GM12878 (cell line): Measurements from ENCODE around the gene SRPRB. TPM values are rescaled to one million over a fixed set of nuclear protein-coding genes. Genes with fewer than 3 reads are reported as not detected.

Experiments used
- ATAC-seq: fragments of 200-7000 bp; cut with Tn5 transposase; 3 replicates; pipeline ENCODE4 v1.9.1; 2020; ENCODE audit warnings: mild to moderate bottlenecking, moderate library complexity
- BruUV-seq: library from RNA; stranded (reverse); fragments of 400-500 nt; replicated peaks from 2 replicates; lab custom pipeline; 2021; lab: Mats Ljungman, UMichigan
- CTCF ChIA-PET: fragments of 300-600 bp; sonication (Branson Sonifier 250); formaldehyde crosslinking; extraction: SDS; loops from one replicate; lab custom pipeline; 2021; ENCODE audit warnings: inconsistent platforms; lab: Yijun Ruan, JAX
- POLR2A ChIA-PET: fragments of 350-600 bp; formaldehyde crosslinking; extraction: SDS; loops from one replicate; lab custom pipeline; 2021; ENCODE audit warnings: inconsistent platforms; lab: Charles Lee
- RAD21 ChIA-PET: fragments of 300-600 bp; sonication (Branson Sonifier 250); formaldehyde crosslinking; loops from one replicate; lab custom pipeline; 2023; ENCODE audit warnings: antibody characterized with exemption; ENCODE audit not compliant: unreplicated experiment; lab: Charles Lee
- SMC1A ChIA-PET: fragments of 300-600 bp; sonication (Branson Sonifier 250); formaldehyde crosslinking; loops from one replicate; lab custom pipeline; 2023; ENCODE audit not compliant: unreplicated experiment, uncharacterized antibody; lab: Charles Lee
- DNase-seq: peaks from one replicate; pipeline ENCODE4 v3.0.0-alpha.2; 2011; ENCODE audit warnings: low read depth, low spot score
- FAIRE-seq: peaks from 3 replicates; lab custom pipeline; 2011; peaks lifted over from hg19 to GRCh38; lab: Jason Lieb, UNC
- H2AFZ ChIP-seq: 2 replicates; pipeline ENCODE4 v1.6.0; 2011; ENCODE audit warnings: low read depth, low read length, control low read depth; ENCODE audit not compliant: control insufficient read depth
- H3K27ac ChIP-seq: 2 replicates; pipeline ENCODE4 v1.5.1; 2011; ENCODE audit warnings: control low read depth; ENCODE audit not compliant: control insufficient read depth, insufficient read depth
- H3K27me3 ChIP-seq, 2 experiments: replicated peaks in 1 of 2; 2 replicates each; pipeline versions ENCODE4 v1.6.0 to v1.6.1; 2011; ENCODE audit warnings: low read length in 1 of 2; ENCODE audit not compliant: control insufficient read depth in 2 of 2, insufficient read depth in 2 of 2
- H3K36me3 ChIP-seq, 2 experiments: 2 replicates each; pipeline ENCODE4 v1.5.1; 2011; ENCODE audit warnings: low read length in 1 of 2; ENCODE audit not compliant: control insufficient read depth in 2 of 2, insufficient read depth in 2 of 2
- H3K4me1 ChIP-seq: 2 replicates; pipeline ENCODE4 v1.6.1; 2011; ENCODE audit warnings: mild to moderate bottlenecking, low read length, moderate library complexity, mixed read lengths; ENCODE audit not compliant: control insufficient read depth, insufficient read depth
- H3K4me2 ChIP-seq: 2 replicates; pipeline ENCODE4 v1.6.0; 2011; ENCODE audit warnings: control low read depth; ENCODE audit not compliant: control insufficient read depth, insufficient read depth
- H3K4me3 ChIP-seq: fragments of 200-600 bp; sonication (generic); 2 replicates; pipeline ENCODE4 v1.5.1; 2016
- H3K79me2 ChIP-seq: 2 replicates; pipeline ENCODE4 v1.6.0; 2011; ENCODE audit warnings: low read length; ENCODE audit not compliant: control insufficient read depth, insufficient read depth
- H3K9ac ChIP-seq: 2 replicates; pipeline ENCODE4 v1.8.0; 2011; ENCODE audit warnings: low read length, control low read depth, mixed read lengths; ENCODE audit not compliant: control insufficient read depth, insufficient read depth
- H3K9me3 ChIP-seq: replicated peaks from 3 replicates; pipeline ENCODE4 v1.5.1; 2011; ENCODE audit warnings: mild to moderate bottlenecking, low read length; ENCODE audit not compliant: control insufficient read depth, insufficient read depth
- H4K20me1 ChIP-seq: 2 replicates; pipeline ENCODE4 v1.6.0; 2011; ENCODE audit not compliant: control insufficient read depth, insufficient read depth
- ATF7 ChIP-seq: fragments of 450-650 bp; IDR thresholded peaks from 2 replicates; pipeline ENCODE4 v1.6.1; 2016; ENCODE audit warnings: low read depth, mild to moderate bottlenecking
- BCL11A ChIP-seq: IDR thresholded peaks from 2 replicates; pipeline ENCODE4 v1.6.1; 2011; ENCODE audit warnings: low read depth, low read length
- IRF3 ChIP-seq: fragments of 450-650 bp; IDR thresholded peaks from 2 replicates; pipeline ENCODE4 v1.6.1; 2014; ENCODE audit warnings: mild to moderate bottlenecking
- NR2C1 ChIP-seq: fragments of 450-650 bp; IDR thresholded peaks from 2 replicates; pipeline ENCODE4 v1.6.1; 2017; ENCODE audit warnings: antibody characterized with exemption, mild to moderate bottlenecking, moderate library complexity
- PAX5 ChIP-seq: IDR thresholded peaks from 2 replicates; pipeline ENCODE4 v1.6.1; 2011; ENCODE audit warnings: low read depth, low read length, borderline replicate concordance
- SIN3A ChIP-seq: IDR thresholded peaks from 2 replicates; pipeline ENCODE4 v1.6.1; 2012; ENCODE audit warnings: low read depth, low read length, improper control_type of control experiment
- SRF ChIP-seq, 2 experiments: IDR thresholded peaks; 2 replicates each; pipeline ENCODE4 v1.6.1; 2011; ENCODE audit warnings: low read depth in 2 of 2, low read length in 2 of 2, mild to moderate bottlenecking in 1 of 2, moderate library complexity in 1 of 2
- ZNF592 ChIP-seq: fragments of 450-650 bp; IDR thresholded peaks from 2 replicates; pipeline ENCODE4 v1.6.1; 2017; ENCODE audit warnings: mild to moderate bottlenecking, moderate library complexity
- WGBS: methylation state at CpG from one replicate; pipeline ENCODE4 v1.1.6; 2016; ENCODE audit warnings: low lambda C conversion rate; ENCODE audit not compliant: insufficient replicate concordance, insufficient coverage; ENCODE audit errors: missing lambda C conversion rate; 5-methylcytosine and 5-hydroxymethylcytosine counted together
- in situ Hi-C: fragments of 300-500 bp; cut with MboI; formaldehyde crosslinking; loops from 9 replicates; pipeline ENCODE4 v1.14.3; 2018; ENCODE audit warnings: mixed read lengths
- intact Hi-C: fragments of 100-400 bp; cut with micrococcal nuclease; formaldehyde crosslinking; loops from one replicate; pipeline ENCODE4 v1.14.2; 2022; ENCODE audit not compliant: unreplicated experiment
- polyA plus RNA-seq, 11 experiments: library from polyadenylated mRNA; depleted of rRNA in 4 of 11; unstranded in 6 of 11; stranded (reverse) in 5 of 11; fragments of >200 nt; fragmentation: Nextera tagmentation in 4 of 11; fragmentation: Illumina TruSeq in 1 of 11; extraction: Ambion mirVana in 4 of 11; extraction: Trizol in 1 of 11; gene quantifications; 1 replicate in 1 of 11; 2 replicates in 10 of 11; pipeline versions ENCODE4 v1.2.1 to v1.2.3, GENCODE V29; 2011 to 2016; ENCODE audit warnings: inconsistent platforms in 2 of 11, missing spikeins in 2 of 11, low read depth in 1 of 11
- total RNA-seq, 4 experiments: library from RNA; depleted of rRNA in 3 of 4; stranded (reverse); fragments of >200 nt in 3 of 4; fragmentation: Illumina TruSeq in 1 of 4; extraction: Trizol in 1 of 4; gene quantifications; 2 replicates each; pipeline versions ENCODE4 v1.2.1 to v1.2.3, GENCODE V29; 2013 to 2021

The SRPRB gene
- total and polyA plus RNA-seq, 10 of the 15 experiments (the other 5 are each of a cell fraction or from before 2014, with no cell fraction given) = 30.6 to 107 (median 46.6) TPM

GRCh38 chr3:133835418-133835743 is 29.8 kb downstream of the SRPRB start:
- DNase-seq (no peak), ATAC-seq (no peak)
- CTCF ChIA-PET = no interaction called here
- Histone ChIP-seq H2AFZ (no peak overlapping the region), H3K9ac (no peak overlapping the region), H3K79me2 (no peaks in the 10 kb centered on the region), H3K27me3 (peaks cover 0 to 3% of the 10 kb centered on the region in 2 experiments; a peak in 1 of 4 replicates)
- intact Hi-C loops = no loop called here
- in situ Hi-C loops = no loop called here
- no peak for TF ChIP-seq NR2C1
- no peak for TF ChIP-seq ZNF592
- TF ChIP-seq SIN3A = no peak
- no peak for TF ChIP-seq ATF7
- TF ChIP-seq IRF3 = no peak
- no peak for TF ChIP-seq PAX5
- no peak for TF ChIP-seq BCL11A
- TF ChIP-seq SRF (IDR thresholded peaks at IDR 0.05; ENCODE audit: low read depth in 2 of 2, low read length in 2 of 2) = no peak
- TF ChIP-seq, all 136 proteins: peak for 0
- H3K9me3 ChIP-seq = no peaks in the 10 kb centered on the region
- ChIA-PET RAD21 (no interaction called here), POLR2A (no interaction called here), SMC1A (no interaction called here)
- H3K4me2 ChIP-seq = no peak overlapping the region
- H3K4me1 ChIP-seq = no peaks in the 10 kb centered on the region
- WGBS = 41% methylated on average over 3 of the region's 3 CpGs
- FAIRE-seq = no peak
- H3K36me3 ChIP-seq = no peaks in the 10 kb centered on the region
- no TSS peak for BruUV-seq
- H4K20me1 ChIP-seq = no peaks in the 10 kb centered on the region
- H3K27ac ChIP-seq = no peak overlapping the region
- no peak overlapping the region for H3K4me3 ChIP-seq
